T-helper 1 cell treated with Interleukin-12 subunit alpha and Interleukin-12 subunit beta and Interleukin-4 antibody, amounts not matched to agents 30 μg/mL and 1 μg/mL, for 36 hours (primary cell): ENCODE results near the gene DOCK1.

Experiments used
- H3K27ac Mint-ChIP-seq: one replicate; pipeline ENCODE4 v1.8.0; 2021; ENCODE audit warnings: mild to moderate bottlenecking, mixed read lengths
- H3K27me3 Mint-ChIP-seq: one replicate; pipeline ENCODE4 v1.8.0; 2021; ENCODE audit warnings: low read depth, mixed read lengths
- H3K36me3 Mint-ChIP-seq: one replicate; pipeline ENCODE4 v1.8.0; 2021; ENCODE audit warnings: low read depth, mixed read lengths
- H3K4me1 Mint-ChIP-seq: one replicate; pipeline ENCODE4 v1.8.0; 2021; ENCODE audit warnings: low read depth, mixed read lengths
- H3K4me3 Mint-ChIP-seq: one replicate; pipeline ENCODE4 v1.8.0; 2021; ENCODE audit warnings: mild to moderate bottlenecking, moderate library complexity, mixed read lengths
- H3K9me3 Mint-ChIP-seq: one replicate; pipeline ENCODE4 v1.8.0; 2021; ENCODE audit warnings: mixed read lengths

DOCK1 gene

DNA sequence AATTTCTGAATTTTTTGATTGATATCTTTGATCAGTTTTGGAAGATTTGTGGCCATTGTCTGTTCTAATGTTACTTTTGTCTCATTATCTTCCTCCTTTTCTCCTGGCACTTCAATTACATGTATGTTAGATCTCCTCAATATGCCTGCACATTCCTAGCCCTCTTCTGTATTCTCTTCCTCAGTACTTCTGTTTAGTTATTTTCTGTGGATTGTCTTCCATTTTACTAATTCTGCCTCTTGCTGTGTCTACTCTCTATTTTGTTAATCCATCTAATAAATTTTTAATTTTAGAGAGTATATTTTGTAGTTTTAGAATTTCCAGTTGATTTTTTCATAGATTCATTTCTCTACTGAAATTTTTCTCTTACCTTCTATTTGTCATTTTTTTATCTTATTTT is 154.1 kb downstream of the DOCK1 start:
- peaks cover 15% of the 10 kb centered on the region for H3K9me3 Mint-ChIP-seq
- H3K4me1 Mint-ChIP-seq: no peaks in the 10 kb centered on the region
- H3K27me3 Mint-ChIP-seq: no peaks in the 10 kb centered on the region
- H3K4me3 Mint-ChIP-seq: no peak overlapping the region
- no peak overlapping the region for H3K27ac Mint-ChIP-seq
- H3K36me3 Mint-ChIP-seq: no peaks in the 10 kb centered on the region

DNA sequence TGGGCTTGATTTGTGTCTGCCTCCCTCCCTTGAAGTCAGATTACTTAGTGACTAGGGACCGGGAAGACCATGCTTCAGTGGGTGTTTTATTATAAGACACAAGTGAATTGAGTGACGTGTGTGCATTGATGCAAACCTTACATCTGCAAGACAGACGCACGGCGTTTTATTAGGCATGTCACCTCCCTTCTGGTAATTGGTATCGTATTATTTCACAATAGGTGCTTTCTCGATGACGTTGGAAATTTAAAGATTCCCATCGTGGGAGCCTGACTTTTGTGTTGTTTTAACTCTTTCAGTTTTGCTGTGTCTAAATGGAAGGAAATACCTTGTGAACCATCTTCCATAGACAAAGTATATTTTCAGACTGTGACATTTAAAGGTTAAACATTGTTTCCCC is 158.5 kb downstream of the DOCK1 start:
- peaks cover 15% of the 10 kb centered on the region for H3K9me3 Mint-ChIP-seq

DNA sequence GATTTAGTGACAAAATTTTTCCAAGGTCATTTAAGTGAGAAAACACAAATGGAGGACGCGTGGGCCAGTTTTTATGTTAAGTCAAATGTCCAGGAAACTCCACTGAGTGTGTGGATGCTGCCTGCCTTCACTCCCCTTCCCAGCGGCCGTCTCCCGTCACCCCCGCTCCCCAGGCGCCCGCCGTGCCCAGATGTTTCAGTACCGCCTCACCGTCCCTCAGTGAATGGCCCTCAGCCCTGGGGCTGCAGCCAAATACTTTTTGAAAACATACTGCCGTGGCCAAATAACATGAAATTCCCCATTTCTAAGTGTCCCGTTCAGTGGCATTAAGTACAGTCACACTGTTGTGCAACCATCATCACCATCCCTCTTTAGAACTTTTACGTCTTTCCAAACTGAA is 159.2 kb downstream of the DOCK1 start:
- peaks cover 10% of the 10 kb centered on the region for H3K9me3 Mint-ChIP-seq

More for the DNA sequence above, 158.5 kb downstream of the DOCK1 start:
- Mint-ChIP-seq H3K36me3 (no peaks in the 10 kb centered on the region), H3K27me3 (no peaks in the 10 kb centered on the region), H3K4me3 (no peak overlapping the region), H3K4me1 (no peaks in the 10 kb centered on the region), H3K27ac (no peak overlapping the region)

DNA sequence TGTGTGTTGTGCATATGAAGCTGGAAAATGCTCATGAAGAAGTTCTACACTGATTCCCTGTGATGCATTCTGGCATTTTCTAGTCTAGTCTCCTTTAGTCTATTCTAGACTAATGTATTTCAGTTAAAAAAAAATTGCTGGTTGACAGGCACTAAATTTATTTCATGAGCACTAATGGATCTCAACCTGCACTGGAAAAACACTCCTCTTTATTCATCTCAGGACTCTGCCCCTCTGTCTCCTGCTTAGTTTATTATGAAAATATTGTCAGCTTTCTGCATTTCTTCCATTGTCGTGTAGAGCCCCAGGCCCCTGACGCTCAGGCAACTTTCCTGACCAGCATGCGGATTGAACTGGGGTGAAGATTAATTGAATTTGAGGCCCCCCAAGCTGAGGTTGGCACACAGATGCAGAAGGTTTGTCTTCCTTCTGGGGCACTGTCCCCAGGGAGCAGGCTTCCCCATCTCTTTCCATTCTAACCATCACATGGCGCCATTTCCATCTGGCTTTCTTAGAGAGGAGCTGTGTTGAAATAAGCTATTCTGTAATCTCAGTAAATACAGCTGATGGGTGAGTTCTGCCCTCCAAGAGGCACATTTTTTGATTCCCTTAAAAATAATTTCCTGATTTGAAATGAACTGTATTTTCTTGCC is 162.4 kb downstream of the DOCK1 start:
- Mint-ChIP-seq H3K36me3 (no peaks in the 10 kb centered on the region), H3K4me1 (no peaks in the 10 kb centered on the region), H3K4me3 (no peak overlapping the region), H3K27ac (no peak overlapping the region), H3K27me3 (no peaks in the 10 kb centered on the region), H3K9me3 (no peaks in the 10 kb centered on the region)

More for the DNA sequence above, 159.2 kb downstream of the DOCK1 start:
- no peaks in the 10 kb centered on the region for H3K36me3 Mint-ChIP-seq
- H3K4me1 Mint-ChIP-seq: no peaks in the 10 kb centered on the region
- no peak overlapping the region for H3K27ac Mint-ChIP-seq
- H3K4me3 Mint-ChIP-seq: no peak overlapping the region
- no peaks in the 10 kb centered on the region for H3K27me3 Mint-ChIP-seq

DNA sequence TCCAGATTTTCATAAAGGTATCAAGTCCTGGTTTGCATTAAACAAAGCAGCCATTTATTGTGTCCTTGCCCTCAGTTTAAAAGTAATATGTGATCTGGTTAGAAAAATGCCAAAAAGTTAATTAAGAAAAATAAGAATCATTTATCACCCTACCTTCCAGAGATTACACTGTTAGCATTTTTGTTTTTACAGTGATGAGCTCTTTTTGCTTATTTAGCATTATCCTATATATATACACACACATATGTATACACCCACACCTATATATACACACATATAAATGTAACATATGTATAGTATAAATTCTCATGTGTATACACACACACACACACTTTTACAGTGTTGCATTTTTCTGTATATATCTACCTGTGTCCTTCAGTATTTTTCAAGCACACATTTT is 163.3 kb downstream of the DOCK1 start:
- Mint-ChIP-seq H3K27ac (no peak overlapping the region), H3K9me3 (no peaks in the 10 kb centered on the region), H3K4me3 (no peak overlapping the region), H3K36me3 (no peaks in the 10 kb centered on the region), H3K27me3 (no peaks in the 10 kb centered on the region), H3K4me1 (no peaks in the 10 kb centered on the region)

DNA sequence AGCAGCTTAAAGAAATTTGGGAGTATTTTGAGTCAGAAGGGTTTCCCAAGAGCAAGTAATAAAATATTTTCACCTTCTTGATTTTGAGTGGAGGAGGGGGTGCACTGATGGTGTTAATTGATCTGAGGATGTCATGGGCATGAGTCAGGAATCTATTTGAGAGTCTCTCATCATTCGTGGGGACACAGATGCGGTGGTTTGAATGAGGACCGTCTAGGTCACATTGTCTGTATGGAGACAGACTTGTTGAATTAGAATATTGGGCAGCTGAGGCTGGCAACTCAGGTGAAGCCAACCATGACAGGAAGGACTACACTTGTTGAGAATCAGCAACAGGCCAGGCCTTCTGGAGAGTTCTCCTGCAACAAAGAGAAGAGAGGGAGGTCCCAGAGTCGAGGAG is 164.2 kb downstream of the DOCK1 start:
- Mint-ChIP-seq H3K27ac (no peak overlapping the region), H3K9me3 (no peaks in the 10 kb centered on the region), H3K4me1 (no peaks in the 10 kb centered on the region), H3K27me3 (no peaks in the 10 kb centered on the region), H3K4me3 (no peak overlapping the region), H3K36me3 (no peaks in the 10 kb centered on the region)

DNA sequence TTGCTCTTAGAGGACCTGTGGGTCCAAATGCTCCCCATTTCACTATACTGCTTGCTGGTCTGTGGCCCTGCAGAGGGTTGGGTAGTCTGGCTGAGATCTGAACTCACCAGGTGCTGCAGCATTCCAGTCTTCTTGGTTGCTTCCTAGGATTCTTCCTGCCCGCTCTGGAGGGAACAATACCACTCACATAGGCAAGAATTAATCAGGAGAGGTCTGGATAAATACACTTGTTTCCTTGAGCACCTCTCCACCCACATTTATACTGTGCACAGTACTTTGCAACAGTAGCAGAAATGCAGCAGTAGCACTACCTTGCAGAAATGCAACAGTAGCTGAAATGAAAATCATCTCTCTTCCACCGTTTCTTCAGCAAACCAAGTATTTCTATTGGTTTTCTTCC is 165.9 kb downstream of the DOCK1 start:
- Mint-ChIP-seq H3K4me1 (no peaks in the 10 kb centered on the region), H3K4me3 (no peak overlapping the region)

DNA sequence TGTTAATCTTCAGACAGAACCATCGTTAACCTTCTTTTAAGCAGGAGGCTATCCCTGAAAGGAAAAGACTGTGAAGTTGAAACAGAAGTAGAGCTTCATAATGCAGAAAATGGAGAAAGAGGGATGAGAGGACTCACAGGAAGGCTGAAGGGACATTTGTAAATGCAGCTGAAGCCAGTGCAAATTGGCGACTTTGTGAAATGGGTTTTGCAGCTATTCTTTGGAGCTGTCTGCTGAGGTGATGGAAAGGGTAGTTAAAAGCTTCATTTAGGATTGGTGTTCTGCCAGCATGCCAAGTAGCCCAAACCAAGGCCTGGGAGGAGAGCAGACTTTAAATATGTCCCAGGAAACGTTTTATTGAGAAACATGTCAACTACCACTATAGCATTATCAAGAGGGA is 168.4 kb downstream of the DOCK1 start:
- Mint-ChIP-seq H3K4me1 (no peaks in the 10 kb centered on the region), H3K9me3 (no peaks in the 10 kb centered on the region), H3K36me3 (no peaks in the 10 kb centered on the region), H3K4me3 (no peak overlapping the region), H3K27me3 (no peaks in the 10 kb centered on the region), H3K27ac (no peak overlapping the region)

More for the DNA sequence above, 165.9 kb downstream of the DOCK1 start:
- Mint-ChIP-seq H3K27me3 (no peaks in the 10 kb centered on the region), H3K27ac (no peak overlapping the region), H3K36me3 (no peaks in the 10 kb centered on the region), H3K9me3 (no peaks in the 10 kb centered on the region)

DNA sequence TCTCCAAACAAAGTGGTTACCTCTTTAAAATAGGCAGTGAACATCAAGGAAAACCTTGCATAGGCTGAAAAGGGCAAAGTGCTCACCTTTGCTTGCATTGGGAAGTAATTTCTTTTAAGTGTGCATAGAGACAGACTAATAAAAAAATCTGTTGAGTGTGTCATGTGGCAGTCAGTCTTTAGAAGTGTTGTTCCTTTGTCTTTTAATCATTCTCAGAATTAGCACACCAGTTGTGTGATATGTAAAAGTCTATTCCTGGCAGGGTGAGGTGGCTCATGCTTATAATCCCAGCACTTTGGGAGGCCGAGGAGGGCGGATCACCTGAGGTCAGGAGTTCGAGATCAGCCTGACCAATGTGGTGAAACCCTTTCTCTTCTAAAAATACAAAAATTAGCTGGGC is 174.2 kb downstream of the DOCK1 start:
- Mint-ChIP-seq H3K36me3 (no peaks in the 10 kb centered on the region), H3K9me3 (no peaks in the 10 kb centered on the region), H3K27ac (no peak overlapping the region), H3K4me1 (no peaks in the 10 kb centered on the region), H3K27me3 (no peaks in the 10 kb centered on the region), H3K4me3 (no peak overlapping the region)

DNA sequence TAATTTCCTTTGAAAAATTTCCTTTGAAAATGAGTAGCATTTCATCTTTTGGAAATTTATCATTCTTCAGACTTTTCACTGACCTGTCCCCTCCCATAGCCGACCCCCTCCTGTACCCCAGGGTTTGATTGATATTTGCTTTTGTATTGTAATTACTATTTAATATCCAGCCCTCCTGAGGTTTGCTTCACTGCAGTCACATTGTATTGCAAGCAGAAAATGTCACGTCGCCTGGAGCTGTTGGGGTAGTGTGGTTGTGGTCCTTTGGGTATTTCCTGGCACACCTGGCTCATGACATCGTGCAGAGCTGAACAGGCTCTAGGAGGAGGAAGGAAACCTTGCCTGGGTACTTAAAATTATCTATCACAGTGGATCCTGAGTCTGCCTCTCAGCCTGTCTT is 175.1 kb downstream of the DOCK1 start:
- Mint-ChIP-seq H3K36me3 (no peaks in the 10 kb centered on the region), H3K4me3 (no peak overlapping the region), H3K4me1 (no peaks in the 10 kb centered on the region), H3K9me3 (no peaks in the 10 kb centered on the region), H3K27me3 (no peaks in the 10 kb centered on the region), H3K27ac (no peak overlapping the region)

DNA sequence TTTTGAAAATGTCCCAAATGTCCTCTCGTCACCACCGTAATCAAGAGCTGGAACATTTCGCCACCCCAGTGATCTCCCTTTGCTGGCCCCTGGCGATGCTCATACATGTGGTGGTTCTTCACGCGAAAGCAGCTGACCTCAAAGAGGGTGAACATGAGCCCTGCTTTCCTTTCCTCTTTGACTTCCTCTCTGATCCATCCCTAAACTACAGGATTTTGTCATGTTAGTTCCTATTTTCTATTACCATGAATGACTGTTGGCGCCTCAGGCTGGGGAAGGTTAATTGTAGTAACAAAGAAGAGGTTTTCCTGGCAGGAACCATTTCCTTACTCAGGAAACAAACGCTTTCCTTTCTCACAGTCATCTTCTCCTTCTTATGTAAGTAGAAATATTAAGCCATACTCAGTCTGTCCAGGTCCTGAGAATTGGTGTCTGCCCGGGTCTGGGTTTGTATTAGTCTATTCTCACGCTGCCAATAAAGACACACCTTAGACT is 176.7 kb downstream of the DOCK1 start:
- Mint-ChIP-seq H3K27me3 (no peaks in the 10 kb centered on the region), H3K27ac (no peak overlapping the region), H3K36me3 (no peaks in the 10 kb centered on the region), H3K4me3 (no peak overlapping the region), H3K4me1 (no peaks in the 10 kb centered on the region), H3K9me3 (no peaks in the 10 kb centered on the region)

DNA sequence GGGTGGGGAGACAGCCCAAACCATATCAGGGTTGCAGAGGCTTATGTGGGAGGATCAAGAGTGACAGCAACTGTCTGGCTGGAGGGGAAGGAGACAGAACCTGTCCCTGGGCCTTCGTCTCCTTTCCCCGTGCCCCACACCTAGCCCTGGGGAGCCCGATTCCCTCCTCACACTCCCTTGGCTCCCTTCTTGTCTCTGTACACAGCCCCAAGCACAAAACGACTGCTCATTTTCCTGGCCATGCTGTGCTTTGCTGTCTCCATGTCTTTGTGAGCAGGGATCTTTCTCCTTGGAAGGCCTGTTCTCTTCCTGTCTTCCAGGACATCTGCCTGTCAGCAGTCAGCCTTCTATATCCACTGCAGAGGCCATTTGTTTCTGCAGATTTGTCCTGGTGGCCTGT is 177.4 kb downstream of the DOCK1 start:
- Mint-ChIP-seq H3K27ac (no peak overlapping the region), H3K9me3 (no peaks in the 10 kb centered on the region), H3K4me1 (no peaks in the 10 kb centered on the region), H3K4me3 (no peak overlapping the region), H3K27me3 (no peaks in the 10 kb centered on the region), H3K36me3 (no peaks in the 10 kb centered on the region)

DNA sequence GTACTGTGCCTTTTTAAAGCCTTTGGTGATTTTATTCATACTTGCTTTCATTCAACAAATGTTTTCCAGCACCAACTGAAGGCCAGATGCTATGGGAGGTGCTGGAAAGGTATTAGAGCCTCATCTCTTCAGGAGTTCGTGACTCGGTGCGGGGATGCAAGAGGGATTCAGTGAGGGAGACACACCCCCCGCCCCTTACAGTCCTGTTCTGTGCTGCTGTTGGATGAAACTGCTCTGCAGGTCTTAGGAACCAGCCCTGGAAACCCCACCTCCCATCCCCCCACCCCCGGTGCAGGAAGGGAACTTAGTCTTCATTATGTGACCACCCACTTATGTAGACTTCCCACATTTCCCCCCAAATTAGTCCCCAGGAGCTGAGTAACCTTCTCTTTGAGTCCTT is 180.7 kb downstream of the DOCK1 start:
- no peaks in the 10 kb centered on the region for H3K27me3 Mint-ChIP-seq
- H3K36me3 Mint-ChIP-seq: no peaks in the 10 kb centered on the region
- no peaks in the 10 kb centered on the region for H3K9me3 Mint-ChIP-seq
- no peaks in the 10 kb centered on the region for H3K4me1 Mint-ChIP-seq
- no peak overlapping the region for H3K4me3 Mint-ChIP-seq
- H3K27ac Mint-ChIP-seq: no peak overlapping the region

DNA sequence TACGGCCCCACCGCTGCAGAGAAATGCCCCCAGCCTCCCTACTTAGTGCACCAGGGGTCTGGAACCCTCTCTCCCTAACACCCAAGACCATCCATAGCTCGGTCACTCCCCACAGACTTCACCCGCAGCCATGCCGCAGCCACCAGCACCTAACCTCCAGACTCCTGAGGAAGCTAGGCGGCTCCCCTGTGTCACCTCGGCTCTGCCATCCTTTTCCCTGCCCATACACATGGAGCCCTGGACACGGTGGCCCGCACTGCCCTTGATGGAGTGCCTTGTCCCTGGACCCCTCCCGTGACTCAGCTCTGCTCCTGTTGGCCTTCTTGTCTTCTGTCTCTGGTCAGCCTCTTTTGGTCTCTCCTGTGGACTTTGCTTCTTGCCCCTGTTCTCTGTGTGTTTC is 183.7 kb downstream of the DOCK1 start:
- H3K27ac Mint-ChIP-seq: no peak overlapping the region
- H3K27me3 Mint-ChIP-seq: no peaks in the 10 kb centered on the region
- H3K36me3 Mint-ChIP-seq: no peaks in the 10 kb centered on the region
- no peaks in the 10 kb centered on the region for H3K4me1 Mint-ChIP-seq
- no peaks in the 10 kb centered on the region for H3K9me3 Mint-ChIP-seq
- no peak overlapping the region for H3K4me3 Mint-ChIP-seq

DNA sequence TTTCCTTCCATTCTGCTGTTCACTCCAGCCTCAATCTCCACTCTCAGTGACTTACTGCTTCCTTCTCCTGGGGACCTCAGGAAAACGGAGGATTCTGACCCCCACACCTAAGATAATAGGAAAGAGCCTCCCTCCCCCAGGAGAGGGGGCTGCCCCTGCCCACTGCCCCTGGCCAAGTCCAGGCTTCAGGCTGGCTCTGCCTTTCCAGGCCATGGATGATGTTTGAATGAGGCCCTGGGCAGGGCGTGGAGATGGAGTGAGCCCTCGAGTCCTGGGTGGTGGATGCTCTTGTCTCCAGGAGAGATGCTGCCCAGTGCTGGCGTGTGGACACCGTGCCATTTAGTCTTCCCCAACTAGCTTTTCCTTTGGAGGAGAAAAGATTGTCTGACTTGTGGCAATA is 184.2 kb downstream of the DOCK1 start:
- Mint-ChIP-seq H3K27ac (no peak overlapping the region), H3K4me3 (no peak overlapping the region), H3K36me3 (no peaks in the 10 kb centered on the region), H3K4me1 (no peaks in the 10 kb centered on the region), H3K27me3 (no peaks in the 10 kb centered on the region), H3K9me3 (no peaks in the 10 kb centered on the region)

DNA sequence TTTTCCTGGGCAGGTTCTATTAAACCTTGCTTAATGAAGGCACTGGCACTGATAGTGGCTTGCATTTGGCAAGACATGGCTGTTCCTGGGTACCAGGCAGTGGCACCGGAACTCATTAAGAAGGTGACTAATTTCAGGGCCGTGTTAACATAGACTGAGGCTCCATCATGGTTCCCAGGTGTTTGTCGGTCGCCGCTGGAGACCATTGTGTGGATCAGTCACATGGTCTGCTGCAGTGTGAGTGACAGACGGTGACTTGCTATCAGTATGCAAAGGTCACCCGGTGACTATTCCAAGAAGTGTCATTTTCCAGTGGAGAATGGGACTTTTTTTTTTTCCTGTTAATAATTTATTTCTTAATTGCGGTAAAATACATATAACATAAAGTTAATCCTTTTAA is 184.9 kb downstream of the DOCK1 start:
- Mint-ChIP-seq H3K36me3 (no peaks in the 10 kb centered on the region), H3K4me1 (no peaks in the 10 kb centered on the region), H3K27me3 (no peaks in the 10 kb centered on the region), H3K27ac (no peak overlapping the region), H3K4me3 (no peak overlapping the region), H3K9me3 (no peaks in the 10 kb centered on the region)
